ENCODE results near the gene PPP2R2C.

PPP2R2C gene

GRCh38 chr4:6332042-6332668, 140.3 kb downstream of the PPP2R2C start:
- no peak for DNase-seq (ENCODE audit: low read depth, low spot score)

DNA sequence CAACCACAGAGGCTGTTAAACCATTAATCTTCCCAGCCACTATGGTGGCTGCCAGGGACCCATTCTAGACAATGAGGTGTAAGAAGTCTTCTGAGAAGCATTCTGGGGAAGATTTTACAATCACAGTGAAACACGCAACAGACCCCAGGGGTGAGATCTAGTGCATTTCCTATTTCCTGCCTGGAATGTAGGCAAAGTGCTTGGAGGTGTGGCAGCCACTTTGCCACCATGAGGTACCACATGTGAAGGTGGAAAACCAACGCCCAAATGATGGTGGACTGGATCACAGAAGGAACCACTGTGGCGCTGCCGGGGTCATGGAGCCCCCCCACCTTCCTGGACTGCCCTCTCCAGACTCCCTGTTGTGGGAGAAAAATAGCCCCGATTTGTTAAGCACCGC, 140.9 kb downstream of the PPP2R2C start:
- DNase-seq (ENCODE audit: low read depth, low spot score), result no peak

DNA sequence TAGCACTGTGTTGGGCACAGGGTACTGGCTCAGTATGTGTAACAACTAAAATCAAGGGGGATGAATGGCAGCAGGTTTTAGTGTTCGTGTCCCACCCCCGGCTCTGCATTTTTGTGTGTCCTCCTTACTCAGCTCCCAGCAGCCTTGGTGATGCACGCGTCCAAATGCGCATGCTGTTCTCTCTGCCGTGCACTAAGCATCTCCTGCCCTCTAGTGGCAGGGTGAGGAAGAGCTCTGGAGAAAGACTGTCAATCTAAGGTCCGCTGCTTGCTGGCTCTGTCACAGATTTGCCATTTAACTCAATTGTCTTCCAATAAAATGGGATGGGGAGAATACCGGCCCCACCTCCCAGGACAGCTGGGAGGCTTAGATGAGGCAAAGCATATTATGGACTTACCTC, 141.4 kb downstream of the PPP2R2C start:
- DNase-seq (ENCODE audit: low read depth, low spot score), result no peak

GRCh38 chr4:6330384-6330767, 142.0 kb downstream of the PPP2R2C start:
- DNase-seq (ENCODE audit: low read depth, low spot score), result no peak

DNA sequence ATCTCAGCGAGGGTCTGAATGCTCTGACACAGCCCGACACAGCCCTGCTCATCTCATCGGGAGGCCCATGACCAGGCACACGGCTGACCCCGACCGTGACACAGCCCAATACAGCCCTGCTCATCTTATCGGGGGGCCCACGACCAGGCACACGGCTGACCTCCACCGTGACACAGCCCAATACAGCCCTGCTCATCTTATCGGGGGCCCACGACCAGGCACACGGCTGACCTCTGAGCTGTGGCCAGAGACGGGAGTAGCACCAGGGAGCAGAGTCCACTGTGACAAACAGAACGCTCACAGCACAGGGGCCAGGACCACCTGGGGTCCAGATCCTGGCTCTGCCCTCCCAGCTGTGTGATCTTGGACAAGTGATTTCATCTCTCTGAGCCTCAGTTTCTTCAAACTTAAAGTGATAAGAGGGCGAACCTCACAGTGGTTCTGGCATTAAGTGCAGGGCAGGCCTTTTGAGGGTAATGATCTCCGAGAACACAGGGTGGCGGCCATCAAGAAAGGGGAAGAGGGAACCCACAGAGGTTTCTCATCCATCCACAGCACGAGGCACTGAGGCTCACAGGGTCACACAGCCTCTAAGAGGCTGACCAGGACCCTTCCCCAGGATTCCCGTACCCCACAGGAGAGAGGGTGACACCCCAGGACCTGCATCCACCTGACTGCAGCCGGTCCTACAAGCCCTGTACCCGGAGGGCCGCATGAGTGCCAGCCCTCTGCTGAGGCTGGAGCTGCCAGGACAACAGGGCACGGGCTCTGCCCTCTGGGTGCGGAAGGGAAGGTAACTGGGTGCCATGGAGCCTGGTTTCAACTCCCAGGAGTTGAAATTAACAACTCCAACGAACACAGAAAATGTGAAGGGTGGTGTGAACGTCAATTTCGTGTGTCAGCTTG, 142.7 kb downstream of the PPP2R2C start:
- no peak for DNase-seq (ENCODE audit: low read depth, low spot score)

DNA sequence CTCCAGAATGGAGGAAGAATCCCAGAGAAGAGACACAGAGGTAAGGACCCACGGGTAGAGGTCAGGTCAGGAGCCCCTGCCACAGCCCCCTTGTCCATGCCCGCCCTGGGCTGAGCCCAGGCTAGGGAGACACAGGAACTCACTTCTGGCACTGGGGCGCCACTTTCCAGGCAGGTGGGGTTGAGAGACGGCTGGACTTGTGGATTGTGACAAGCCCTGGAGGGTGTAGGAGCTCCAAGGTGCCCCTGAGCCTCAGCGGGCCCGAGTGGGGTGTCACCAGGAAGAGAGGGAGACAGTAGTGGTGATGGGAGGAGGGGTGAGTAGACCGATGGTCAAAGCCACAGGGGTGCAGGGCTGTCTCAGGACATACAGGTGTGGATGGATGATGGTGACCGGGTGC, 143.9 kb downstream of the PPP2R2C start:
- DNase-seq (ENCODE audit: low read depth, low spot score), result no peak

DNA sequence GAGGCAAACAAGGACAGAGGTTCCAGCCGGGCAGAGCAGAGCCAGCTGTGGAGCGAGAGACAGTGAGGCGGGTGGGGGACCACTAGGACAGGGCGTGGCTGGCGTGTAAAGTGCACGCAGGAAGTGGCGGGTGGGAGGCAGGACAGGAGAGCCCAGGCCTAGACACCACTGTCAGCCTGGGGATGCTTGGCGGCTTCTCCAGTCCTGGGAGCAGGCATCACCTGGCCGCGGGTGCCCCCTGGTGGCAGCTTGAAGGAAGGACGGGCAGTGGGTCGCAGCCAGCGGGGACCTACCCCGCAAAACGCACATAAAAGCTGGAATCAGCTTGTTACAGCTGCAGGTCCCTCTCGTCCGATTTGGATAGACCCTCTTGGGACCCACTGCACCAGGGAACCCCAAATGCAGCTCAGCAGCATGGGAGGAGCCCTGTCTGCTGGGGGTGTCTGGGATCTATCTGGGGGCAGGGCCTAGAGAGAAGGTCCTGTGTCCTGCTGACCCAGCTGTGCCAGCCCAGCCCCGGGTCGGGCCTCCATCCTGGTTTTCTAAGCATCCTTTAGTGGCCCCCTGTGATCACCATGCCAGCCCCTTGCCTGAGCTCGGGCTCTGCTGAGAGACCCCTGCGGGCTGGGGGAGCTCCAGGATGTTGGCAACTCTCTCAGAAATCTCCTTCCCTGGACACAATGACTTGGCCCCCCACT, 145.0 kb downstream of the PPP2R2C start:
- no peak for DNase-seq (ENCODE audit: low read depth, low spot score)

- DNase-seq (ENCODE audit: low read depth, low spot score), result no peak
Observed at GRCh38 chr4:6326312-6327060, 145.9 kb downstream of the PPP2R2C start.

- DNase-seq (ENCODE audit: low read depth, low spot score), result no peak
Observed at GRCh38 chr4:6325788-6326290, 146.6 kb downstream of the PPP2R2C start.

DNA sequence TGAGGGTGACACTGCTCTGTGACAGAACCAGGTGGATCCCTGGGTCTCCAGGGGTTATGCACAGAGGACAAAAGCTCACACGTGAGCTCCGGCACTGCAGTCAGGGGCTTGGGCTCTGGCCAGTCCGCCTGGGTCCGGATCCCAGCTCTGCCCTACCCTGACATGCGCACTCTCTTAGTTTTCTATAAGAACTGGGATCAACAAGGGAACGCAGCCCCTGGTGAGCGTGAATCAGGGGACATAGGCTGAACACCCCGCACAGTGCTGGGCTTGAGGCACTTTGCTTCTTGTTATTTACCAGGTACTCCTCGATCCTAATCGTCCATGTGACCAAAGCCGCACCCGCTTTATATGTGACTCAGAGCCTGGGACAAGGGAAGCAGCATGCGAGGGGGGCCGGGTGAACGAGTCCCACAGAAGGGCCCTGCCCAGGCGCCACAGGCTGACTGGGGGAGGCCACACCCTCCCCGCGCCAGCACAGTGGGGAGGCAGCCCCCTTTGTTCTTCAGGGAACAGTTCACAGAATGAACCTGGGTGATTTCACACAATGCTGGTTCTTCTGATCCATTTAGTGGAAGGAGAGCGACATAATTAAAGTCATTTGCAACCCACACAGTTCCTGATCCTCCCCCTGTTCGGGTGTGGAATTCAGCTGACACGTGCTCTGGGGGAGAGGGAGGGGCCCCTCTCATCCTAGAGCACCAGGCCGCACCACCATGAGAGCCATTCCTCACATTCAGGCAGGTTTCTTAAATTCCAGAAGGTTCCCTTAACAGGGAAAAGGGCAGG, 147.2 kb downstream of the PPP2R2C start:
- no peak for DNase-seq (ENCODE audit: low read depth, low spot score)

DNA sequence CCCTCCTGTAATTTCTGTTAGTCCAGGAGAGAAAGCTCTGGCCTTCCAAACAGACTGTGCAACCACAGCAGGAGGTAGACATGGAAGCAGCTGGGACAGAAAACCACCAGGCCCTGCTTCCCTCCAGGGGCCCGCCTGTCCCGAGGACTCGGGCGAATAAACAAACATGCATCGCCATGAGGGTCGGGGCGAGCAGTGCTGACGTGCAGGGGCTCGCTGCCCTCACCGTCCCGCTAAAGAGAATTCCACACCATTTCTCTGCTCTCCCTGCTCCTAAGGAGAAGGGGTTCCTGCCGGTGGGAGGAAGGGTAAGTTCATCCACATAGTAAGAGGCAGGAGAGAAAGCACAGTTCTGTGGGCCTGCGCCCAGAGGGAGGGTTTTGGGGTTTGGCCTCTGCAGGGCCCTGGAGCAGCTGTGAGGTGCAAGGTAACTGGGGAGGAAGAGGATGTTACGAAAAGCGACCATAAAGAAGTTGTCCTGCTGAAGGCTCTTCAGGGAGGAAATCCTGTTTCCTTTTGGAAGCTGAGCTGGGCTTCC, 147.9 kb downstream of the PPP2R2C start:
- DNase-seq (ENCODE audit: low read depth, low spot score), result no peak

GRCh38 chr4:6322761-6323566, 149.4 kb downstream of the PPP2R2C start:
- no peak for DNase-seq (ENCODE audit: low read depth, low spot score)

GRCh38 chr4:6322067-6322760, 150.2 kb downstream of the PPP2R2C start:
- DNase-seq (ENCODE audit: low read depth, low spot score), result no peak

GRCh38 chr4:6321361-6321760, 151.1 kb downstream of the PPP2R2C start:
- DNase-seq (ENCODE audit: low read depth, low spot score), result no peak

- DNase-seq (ENCODE audit: low read depth, low spot score), result no peak
Observed at GRCh38 chr4:6320663-6321062, 151.8 kb downstream of the PPP2R2C start.

- no peak for DNase-seq (ENCODE audit: low read depth, low spot score)
Observed at GRCh38 chr4:6319530-6320150, 152.8 kb downstream of the PPP2R2C start.

DNA sequence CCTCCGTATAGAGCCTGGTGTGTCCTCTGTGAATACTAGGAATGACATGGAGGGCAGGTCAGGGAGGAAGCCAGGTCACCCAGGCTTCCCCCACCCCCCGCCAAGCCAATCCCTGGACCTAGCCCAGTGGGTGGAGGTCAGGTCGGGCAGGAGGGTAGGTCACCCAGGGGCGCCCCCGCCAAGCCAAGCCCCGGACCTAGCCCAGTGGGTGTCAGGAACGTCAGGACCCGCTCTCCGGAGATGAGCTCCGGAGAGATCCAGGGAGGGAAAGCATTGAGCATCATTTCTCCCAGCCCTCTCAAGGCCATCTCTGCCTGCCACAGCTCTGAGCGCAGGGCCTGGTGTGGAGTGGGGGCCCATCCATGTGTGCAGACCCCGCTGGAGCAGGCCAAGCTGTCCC, 154.2 kb downstream of the PPP2R2C start:
- DNase-seq (ENCODE audit: low read depth, low spot score), result no peak

GRCh38 chr4:6316461-6317003, 155.9 kb downstream of the PPP2R2C start:
- DNase-seq (ENCODE audit: low read depth, low spot score), result no peak

Measured in iPS DF 19.7 (cell line).